Stimulated activated CD8-positive, alpha-beta memory T cell treated with anti-CD3 and anti-CD28 coated beads, Interleukin-15, amount 100 ng/mL, for 48 hours (primary cell): ENCODE results near the gene MT1B.
A peak's percentile ranks its signal among the peaks of the same experiment; 100 is the strongest.
"Not testable (repeated sequence)": the region's sequence is repeated elsewhere in the genome, so short reads cannot be mapped to it uniquely, and the experiment has no call there.

Experiments used
- DNase-seq, 2 donors: peaks; one replicate each; pipeline ENCODE4 v3.0.0-alpha.2; 2020; ENCODE audit warnings: low read depth in 2 of 2

MT1B gene

GRCh38 chr16:56637814-56638750, 13.6 kb upstream of the MT1B start, which contains the start of gene MT1A:
Gene MT1A (plus strand): TSS chr16:56638666. CDS start chr16:56638739, 73 bp downstream.
- DNase-seq: no peak

- no peak for DNase-seq
Observed at GRCh38 chr16:56639045-56639444, 12.6 kb upstream of the MT1B start.

GRCh38 chr16:56640076-56640475, 11.6 kb upstream of the MT1B start:
- DNase-seq: no peak

GRCh38 chr16:56641166-56641565, 10.5 kb upstream of the MT1B start:
- DNase-seq: no peak

- DNase-seq: peak; percentile 79
Observed at GRCh38 chr16:56643080-56643778, 8.5 kb upstream of the MT1B start.

GRCh38 chr16:56643833-56644232, 7.9 kb upstream of the MT1B start:
- DNase-seq: no peak

GRCh38 chr16:56645311-56645710, 6.4 kb upstream of the MT1B start:
- DNase-seq: no peak

GRCh38 chr16:56645838-56646237, 5.8 kb upstream of the MT1B start:
- DNase-seq: no peak

- DNase-seq: no peak
Observed at GRCh38 chr16:56647641-56648431, 3.9 kb upstream of the MT1B start.

GRCh38 chr16:56649271-56649670, 2.4 kb upstream of the MT1B start:
- DNase-seq: no peak

- no peak for DNase-seq
Observed at GRCh38 chr16:56649820-56650219, 1.9 kb upstream of the MT1B start.

- DNase-seq: no peak
Observed at GRCh38 chr16:56652600-56652999, 914 bp downstream of the MT1B start.

GRCh38 chr16:56653218-56653617, 1.5 kb downstream of the MT1B start:
- no peak for DNase-seq

- DNase-seq: peak; percentile 60 to 69
Observed at GRCh38 chr16:56657555-56658326, 6.1 kb downstream of the MT1B start, which contains the start of gene MT1F. Gene MT1F (plus strand): TSS chr16:56657959. CDS start chr16:56658059, 100 bp downstream.

GRCh38 chr16:56658327-56658875, 6.7 kb downstream of the MT1B start:
- no peak for DNase-seq

GRCh38 chr16:56662357-56663354, 11.0 kb downstream of the MT1B start:
- DNase-seq: peak in 1 of 2 donors; percentile 36

- DNase-seq: no peak
Observed at GRCh38 chr16:56664506-56664905, 12.8 kb downstream of the MT1B start.

GRCh38 chr16:56665286-56666261, 13.9 kb downstream of the MT1B start:
- not testable (repeated sequence) for DNase-seq
